GM21825 (cell line): Measurements from ENCODE around the gene SETD5.
A peak's percentile ranks its signal among the peaks of the same experiment; 100 is the strongest.

Source experiments
- ATAC-seq: cut with Tn5 transposase; IDR thresholded peaks from one replicate; pipeline ENCODE4 v1.9.1; 2021; ENCODE audit warnings: mild to moderate bottlenecking, moderate library complexity; ENCODE audit not compliant: unreplicated experiment

SETD5 gene

GRCh38 chr3:9388562-9389272 is 8.7 kb upstream of the SETD5 start:
- no peak for ATAC-seq

- ATAC-seq: no peak
These were observed 7.0 kb upstream of the SETD5 start for GRCh38 chr3:9390265-9390888.

- no peak for ATAC-seq
These were observed 5.4 kb upstream of the SETD5 start for GRCh38 chr3:9392041-9392440.

- no peak for ATAC-seq
These were observed 1.7 kb upstream of the SETD5 start for GRCh38 chr3:9395570-9396300.

- peak; percentile 25 for ATAC-seq
These were observed 1.1 kb upstream of the SETD5 start for GRCh38 chr3:9396301-9396631.

- peak; percentile 72 for ATAC-seq
These were observed 633 bp upstream of the SETD5 start for GRCh38 chr3:9396632-9397331.

- no peak for ATAC-seq
These were observed 688 bp downstream of the SETD5 start for GRCh38 chr3:9397906-9398699.

GRCh38 chr3:9398700-9399336 is 1.4 kb downstream of the SETD5 start:
- ATAC-seq: no peak

GRCh38 chr3:9399337-9399703 is 1.9 kb downstream of the SETD5 start:
- no peak for ATAC-seq

GRCh38 chr3:9399746-9400145 is 2.3 kb downstream of the SETD5 start:
- no peak for ATAC-seq

GRCh38 chr3:9400616-9401015 is 3.2 kb downstream of the SETD5 start:
- no peak for ATAC-seq

- ATAC-seq: no peak
These were observed 4.6 kb downstream of the SETD5 start for GRCh38 chr3:9401986-9402385.

- ATAC-seq: no peak
These were observed 5.2 kb downstream of the SETD5 start for GRCh38 chr3:9402410-9403228.

GRCh38 chr3:9403463-9403862 is 6.0 kb downstream of the SETD5 start:
- no peak for ATAC-seq

- ATAC-seq: no peak
These were observed 7.3 kb downstream of the SETD5 start for GRCh38 chr3:9404680-9405079.

- ATAC-seq: no peak
These were observed 8.3 kb downstream of the SETD5 start for GRCh38 chr3:9405756-9406155.

- ATAC-seq: no peak
These were observed 9.6 kb downstream of the SETD5 start for GRCh38 chr3:9406856-9407626.

GRCh38 chr3:9408061-9408460 is 10.6 kb downstream of the SETD5 start:
- no peak for ATAC-seq

- ATAC-seq: no peak
These were observed 11.1 kb downstream of the SETD5 start for GRCh38 chr3:9408546-9408945.
